Measurements from ENCODE around the gene TSSK6.

DNA sequence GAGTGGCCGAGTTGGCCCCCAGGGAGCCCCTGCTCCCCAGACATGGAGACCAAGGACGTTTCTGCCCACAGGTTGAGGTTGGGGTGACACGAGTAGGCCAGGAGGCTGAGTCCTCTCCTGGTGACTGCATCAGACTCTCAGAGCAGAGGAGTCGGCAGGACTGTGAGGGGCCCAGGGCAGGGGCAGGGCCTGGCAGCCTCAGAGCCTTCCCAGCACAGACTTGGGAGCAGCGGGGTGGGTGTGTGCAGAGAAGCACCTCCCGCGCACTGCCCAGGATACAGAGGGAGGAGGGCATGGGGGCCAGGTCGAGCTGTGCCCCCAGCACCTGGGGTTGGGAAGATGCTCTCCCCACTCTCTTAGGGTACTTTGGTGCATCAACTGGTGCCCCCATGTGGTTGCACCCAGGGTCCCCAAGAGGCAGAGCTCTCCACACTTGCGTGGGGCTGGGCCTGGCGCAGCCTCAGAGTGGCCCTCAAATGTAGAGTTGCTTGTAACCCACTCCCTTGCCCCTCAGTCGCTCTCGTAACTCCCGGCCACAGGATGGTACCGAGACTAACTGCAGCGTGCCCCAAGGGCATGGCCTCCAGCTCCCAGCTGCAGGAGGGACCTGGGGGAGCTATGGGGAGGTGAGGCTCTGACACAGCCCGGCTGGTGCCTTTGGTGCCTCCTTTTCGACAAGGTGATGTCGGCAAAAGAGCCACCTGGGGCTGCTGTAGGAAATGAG lies 15.9 kb downstream of the TSSK6 start:
- TF ChIP-seq, protein P1, sequence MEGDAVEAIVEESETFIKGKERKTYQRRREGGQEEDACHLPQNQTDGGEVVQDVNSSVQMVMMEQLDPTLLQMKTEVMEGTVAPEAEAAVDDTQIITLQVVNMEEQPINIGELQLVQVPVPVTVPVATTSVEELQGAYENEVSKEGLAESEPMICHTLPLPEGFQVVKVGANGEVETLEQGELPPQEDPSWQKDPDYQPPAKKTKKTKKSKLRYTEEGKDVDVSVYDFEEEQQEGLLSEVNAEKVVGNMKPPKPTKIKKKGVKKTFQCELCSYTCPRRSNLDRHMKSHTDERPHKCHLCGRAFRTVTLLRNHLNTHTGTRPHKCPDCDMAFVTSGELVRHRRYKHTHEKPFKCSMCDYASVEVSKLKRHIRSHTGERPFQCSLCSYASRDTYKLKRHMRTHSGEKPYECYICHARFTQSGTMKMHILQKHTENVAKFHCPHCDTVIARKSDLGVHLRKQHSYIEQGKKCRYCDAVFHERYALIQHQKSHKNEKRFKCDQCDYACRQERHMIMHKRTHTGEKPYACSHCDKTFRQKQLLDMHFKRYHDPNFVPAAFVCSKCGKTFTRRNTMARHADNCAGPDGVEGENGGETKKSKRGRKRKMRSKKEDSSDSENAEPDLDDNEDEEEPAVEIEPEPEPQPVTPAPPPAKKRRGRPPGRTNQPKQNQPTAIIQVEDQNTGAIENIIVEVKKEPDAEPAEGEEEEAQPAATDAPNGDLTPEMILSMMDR (IDR thresholded peaks at IDR 0.05) = no peak
- TF ChIP-seq, protein P2, sequence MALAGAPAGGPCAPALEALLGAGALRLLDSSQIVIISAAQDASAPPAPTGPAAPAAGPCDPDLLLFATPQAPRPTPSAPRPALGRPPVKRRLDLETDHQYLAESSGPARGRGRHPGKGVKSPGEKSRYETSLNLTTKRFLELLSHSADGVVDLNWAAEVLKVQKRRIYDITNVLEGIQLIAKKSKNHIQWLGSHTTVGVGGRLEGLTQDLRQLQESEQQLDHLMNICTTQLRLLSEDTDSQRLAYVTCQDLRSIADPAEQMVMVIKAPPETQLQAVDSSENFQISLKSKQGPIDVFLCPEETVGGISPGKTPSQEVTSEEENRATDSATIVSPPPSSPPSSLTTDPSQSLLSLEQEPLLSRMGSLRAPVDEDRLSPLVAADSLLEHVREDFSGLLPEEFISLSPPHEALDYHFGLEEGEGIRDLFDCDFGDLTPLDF (CRISPR knock-in tag; IDR thresholded peaks at IDR 0.05) = no peak
- TF ChIP-seq ATF1 (CRISPR knock-in tag; IDR thresholded peaks at IDR 0.05) = no peak
- TF ChIP-seq ZNF423 (CRISPR knock-in tag; IDR thresholded peaks at IDR 0.05) = no peak
- TF ChIP-seq FOXK1 (CRISPR knock-in tag; IDR thresholded peaks at IDR 0.05) = no peak
- TF ChIP-seq, protein P3, sequence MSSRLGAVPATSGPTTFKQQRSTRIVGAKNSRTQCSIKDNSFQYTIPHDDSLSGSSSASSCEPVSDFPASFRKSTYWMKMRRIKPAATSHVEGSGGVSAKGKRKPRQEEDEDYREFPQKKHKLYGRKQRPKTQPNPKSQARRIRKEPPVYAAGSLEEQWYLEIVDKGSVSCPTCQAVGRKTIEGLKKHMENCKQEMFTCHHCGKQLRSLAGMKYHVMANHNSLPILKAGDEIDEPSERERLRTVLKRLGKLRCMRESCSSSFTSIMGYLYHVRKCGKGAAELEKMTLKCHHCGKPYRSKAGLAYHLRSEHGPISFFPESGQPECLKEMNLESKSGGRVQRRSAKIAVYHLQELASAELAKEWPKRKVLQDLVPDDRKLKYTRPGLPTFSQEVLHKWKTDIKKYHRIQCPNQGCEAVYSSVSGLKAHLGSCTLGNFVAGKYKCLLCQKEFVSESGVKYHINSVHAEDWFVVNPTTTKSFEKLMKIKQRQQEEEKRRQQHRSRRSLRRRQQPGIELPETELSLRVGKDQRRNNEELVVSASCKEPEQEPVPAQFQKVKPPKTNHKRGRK (CRISPR knock-in tag; IDR thresholded peaks at IDR 0.05; ENCODE audit: borderline replicate concordance) = no peak
- no peak for TF ChIP-seq ZNF232 (CRISPR knock-in tag; IDR thresholded peaks at IDR 0.05)
- no peak for TF ChIP-seq RELA (CRISPR knock-in tag; IDR thresholded peaks at IDR 0.05; ENCODE audit: borderline replicate concordance)
